ENCODE results near the gene CCL14. TPM values are rescaled to one million over a fixed set of nuclear protein-coding genes. Genes with fewer than 3 reads are reported as not detected.

The CCL14 gene
- total RNA-seq, 4 donors from 2014 or later = 2.7 to 25.0 (median 5.6) TPM

GRCh38 chr17:35963663-35964062 lies 22.9 kb downstream of the CCL14 start:
- no peak for DNase-seq
- intact Hi-C loops (cut with DNase I) = loop anchor here (10.0 kb wide), 1 partner anchor 511 kb away; no protein-coding TSS in a partner anchor
- H3K4me3 ChIP-seq = no peak overlapping the region
- H3K27me3 ChIP-seq = peaks cover 0 to 21% (median 0%) of the 10 kb centered on the region in 4 donors
- 65 to 69% methylated on average over 6 of the region's 6 CpGs for WGBS, 2 donors
- H3K9me3 ChIP-seq = no peaks in the 10 kb centered on the region
- TF ChIP-seq CTCF (IDR thresholded peaks at IDR 0.05) = no peak
- TF ChIP-seq POLR2A (IDR thresholded peaks at IDR 0.05) = no peak
- no peaks in the 10 kb centered on the region for H3K4me1 ChIP-seq
- H3K27ac ChIP-seq = no peak overlapping the region
- no peaks in the 10 kb centered on the region for H3K36me3 ChIP-seq

GRCh38 chr17:35953720-35954119 lies 32.8 kb downstream of the CCL14 start:
- Histone ChIP-seq H3K4me3 (no peak overlapping the region), H3K27ac (no peak overlapping the region), H3K9me3 (no peaks in the 10 kb centered on the region), H3K4me1 (no peaks in the 10 kb centered on the region), H3K36me3 (no peaks in the 10 kb centered on the region), H3K27me3 (peaks cover 0 to 24% (median 0%) of the 10 kb centered on the region in 4 donors)
- TF ChIP-seq CTCF (IDR thresholded peaks at IDR 0.05) = no peak
- WGBS, 2 donors = 40 to 67% methylated on average over 3 to 7 of the region's 7 CpGs
- DNase-seq = no peak
- intact Hi-C loops (cut with DNase I) = no loop called here

GRCh38 chr17:35949401-35949800 lies 37.1 kb downstream of the CCL14 start:
- TF ChIP-seq POLR2A (IDR thresholded peaks at IDR 0.05) = no peak
- TF ChIP-seq CTCF (IDR thresholded peaks at IDR 0.05) = no peak
- DNase-seq = no peak
- intact Hi-C loops (cut with DNase I) = no loop called here
- H3K36me3 ChIP-seq = no peaks in the 10 kb centered on the region
- no peak overlapping the region for H3K27ac ChIP-seq
- peaks cover 0 to 7% (median 0%) of the 10 kb centered on the region in 4 donors for H3K27me3 ChIP-seq
- H3K4me3 ChIP-seq = no peak overlapping the region
- no peaks in the 10 kb centered on the region for H3K9me3 ChIP-seq
- H3K4me1 ChIP-seq = peaks cover 0 to 5% (median 0%) of the 10 kb centered on the region in 3 donors
- WGBS, 2 donors = 64 to 76% methylated on average over 3 of the region's 3 CpGs

DNA sequence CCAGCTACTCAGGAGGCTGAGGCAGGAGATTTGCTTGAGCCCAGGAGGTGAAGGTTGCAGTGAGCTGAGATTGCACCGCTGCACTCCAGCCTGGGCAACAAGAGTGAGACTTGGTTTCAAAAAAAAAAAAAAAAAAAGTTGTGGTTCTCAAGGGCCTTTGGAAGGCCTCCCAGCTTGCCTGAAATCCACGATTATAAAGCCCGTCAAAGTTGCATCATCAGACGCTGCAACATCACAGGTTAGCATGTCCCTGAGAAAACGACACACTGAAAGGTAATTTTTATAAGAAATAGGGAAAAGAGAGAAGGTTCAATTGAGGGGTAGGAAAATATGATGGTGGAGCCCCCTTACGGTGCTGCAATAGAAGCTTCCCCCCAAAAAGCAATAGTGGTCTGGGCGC lies 38.4 kb downstream of the CCL14 start:
- WGBS, 2 donors = 75 to 89% methylated on average over 7 of the region's 7 CpGs
- Histone ChIP-seq H3K27me3 (no peaks in the 10 kb centered on the region), H3K27ac (no peak overlapping the region), H3K36me3 (no peaks in the 10 kb centered on the region), H3K9me3 (no peaks in the 10 kb centered on the region), H3K4me1 (peaks cover 0 to 5% (median 0%) of the 10 kb centered on the region in 3 donors), H3K4me3 (no peak overlapping the region)
- no peak for TF ChIP-seq POLR2A (IDR thresholded peaks at IDR 0.05)
- TF ChIP-seq CTCF (IDR thresholded peaks at IDR 0.05) = no peak
- no peak for DNase-seq
- intact Hi-C loops (cut with DNase I) = no loop called here

DNA sequence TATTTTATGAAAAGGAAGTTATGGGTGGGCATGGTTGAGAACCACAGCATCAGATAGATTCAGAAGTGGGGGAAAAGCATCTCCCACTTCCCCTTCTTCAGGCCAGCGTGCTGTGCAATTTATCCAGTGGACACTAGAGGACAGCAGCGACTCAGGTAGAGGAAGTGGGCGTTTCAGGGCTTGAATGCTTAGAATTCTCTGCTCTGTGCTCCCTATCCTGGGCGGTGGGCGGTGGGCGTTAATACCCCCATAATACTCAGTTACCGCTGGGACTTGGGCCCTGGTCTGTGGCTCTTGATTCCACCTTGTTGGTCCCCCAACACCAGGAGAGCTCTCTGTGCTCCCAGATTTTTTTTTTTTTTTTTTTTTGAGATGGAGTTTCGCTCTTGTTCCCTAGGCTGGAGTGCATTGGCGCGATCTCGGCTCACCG lies 39.4 kb downstream of the CCL14 start:
- WGBS, 2 donors = 15 to 21% methylated on average over 8 to 9 of the region's 12 CpGs

More for the DNA sequence above, 39.4 kb downstream of the CCL14 start:
- peaks cover 0 to 5% (median 0%) of the 10 kb centered on the region in 3 donors for H3K4me1 ChIP-seq
- H3K27ac ChIP-seq = no peak overlapping the region
- DNase-seq = peak; percentile 2
- no peaks in the 10 kb centered on the region for H3K9me3 ChIP-seq
- H3K4me3 ChIP-seq = peak overlapping the region in 1 of 4 donors; percentile 2
- no peaks in the 10 kb centered on the region for H3K36me3 ChIP-seq
- TF ChIP-seq CTCF (IDR thresholded peaks at IDR 0.05) (peak; percentile 15 to 74 (median 58)), POLR2A (IDR thresholded peaks at IDR 0.05) (no peak)
- no peaks in the 10 kb centered on the region for H3K27me3 ChIP-seq
- intact Hi-C loops (cut with DNase I) = no loop called here

Measured in esophagus squamous epithelium (tissue), 5 donors.